ENCODE results near the gene GPR68. TPM values are rescaled to one million over a fixed set of nuclear protein-coding genes. Genes with fewer than 3 reads are reported as not detected.
A peak's percentile ranks its signal among the peaks of the same experiment; 100 is the strongest.

Gene GPR68
- total RNA-seq, 2 experiments from 2014 or later, result 0.13 to 0.84 TPM

- ChIA-PET CTCF (ENCODE audit: unreplicated experiment) (no interaction called here), POLR2A (no interaction called here)
- H3K4me2 ChIP-seq (ENCODE audit: low read length), result no peak overlapping the region
- no peak overlapping the region for H3K27ac ChIP-seq (ENCODE audit: low read depth, low read length, poor library complexity, severe bottlenecking)
- no peak overlapping the region for H2AFZ ChIP-seq (ENCODE audit: low read length)
- no peak for DNase-seq (ENCODE audit: low spot score)
- H3K4me3 ChIP-seq (ENCODE audit: low read depth, low read length, poor library complexity, severe bottlenecking), result no peak overlapping the region
- H3K9me2 ChIP-seq (ENCODE audit: insufficient read depth, low read length), result no peaks in the 10 kb centered on the region
- no peaks in the 10 kb centered on the region for H4K20me1 ChIP-seq (ENCODE audit: insufficient read depth, low read length)
- H3K36me3 ChIP-seq (ENCODE audit: insufficient read depth, low read length), result peaks cover 92% of the 10 kb centered on the region
- no peaks in the 10 kb centered on the region for H3K9me3 ChIP-seq (ENCODE audit: low read length)
- no peaks in the 10 kb centered on the region for H3K79me2 ChIP-seq (ENCODE audit: insufficient read depth, low read depth, low read length)
- intact Hi-C loops (cut with micrococcal nuclease; ENCODE audit: unreplicated experiment), result no loop called here
- H3K4me1 ChIP-seq (ENCODE audit: insufficient read depth, low read length, poor library complexity, severe bottlenecking), result peaks cover 5% of the 10 kb centered on the region
- BruUV-seq (replicated peaks), result no TSS peak
- TF ChIP-seq CTCF (conservative IDR thresholded peaks at IDR 0.05; ENCODE audit: low read length) (no peak), EZH2phosphoT487 (IDR thresholded peaks at IDR 0.05; ENCODE audit: borderline replicate concordance, low read depth, low read length) (no peak)
These were observed 28.9 kb upstream of the GPR68 start for GRCh38 chr14:91273273-91273884.

- no peak overlapping the region for H2AFZ ChIP-seq (ENCODE audit: low read length)
- no peak overlapping the region for H3K27ac ChIP-seq (ENCODE audit: low read depth, low read length, poor library complexity, severe bottlenecking)
- TF ChIP-seq CTCF (conservative IDR thresholded peaks at IDR 0.05; ENCODE audit: low read length) (no peak), EZH2phosphoT487 (IDR thresholded peaks at IDR 0.05; ENCODE audit: borderline replicate concordance, low read depth, low read length) (no peak)
- H3K9me3 ChIP-seq (ENCODE audit: low read length), result no peaks in the 10 kb centered on the region
- no peaks in the 10 kb centered on the region for H4K20me1 ChIP-seq (ENCODE audit: insufficient read depth, low read length)
- no peak overlapping the region for H3K4me3 ChIP-seq (ENCODE audit: low read depth, low read length, poor library complexity, severe bottlenecking)
- no TSS peak for BruUV-seq (replicated peaks)
- H3K4me2 ChIP-seq (ENCODE audit: low read length), result no peak overlapping the region
- POLR2A ChIA-PET, result no interaction called here
- peaks cover 92% of the 10 kb centered on the region for H3K36me3 ChIP-seq (ENCODE audit: insufficient read depth, low read length)
- intact Hi-C loops (cut with micrococcal nuclease; ENCODE audit: unreplicated experiment), result no loop called here
- H3K79me2 ChIP-seq (ENCODE audit: insufficient read depth, low read depth, low read length), result no peaks in the 10 kb centered on the region
- no peak for DNase-seq (ENCODE audit: low spot score)
- H3K4me1 ChIP-seq (ENCODE audit: insufficient read depth, low read length, poor library complexity, severe bottlenecking), result no peaks in the 10 kb centered on the region
- H3K9me2 ChIP-seq (ENCODE audit: insufficient read depth, low read length), result no peaks in the 10 kb centered on the region
- CTCF ChIA-PET (ENCODE audit: unreplicated experiment), result no interaction called here
These were observed 28.1 kb upstream of the GPR68 start for GRCh38 chr14:91272341-91273272.

- peaks cover 86% of the 10 kb centered on the region for H3K36me3 ChIP-seq (ENCODE audit: insufficient read depth, low read length)
- H3K27ac ChIP-seq (ENCODE audit: low read depth, low read length, poor library complexity, severe bottlenecking), result no peak overlapping the region
- TF ChIP-seq EZH2phosphoT487 (IDR thresholded peaks at IDR 0.05; ENCODE audit: borderline replicate concordance, low read depth, low read length), result no peak
- TF ChIP-seq CTCF (conservative IDR thresholded peaks at IDR 0.05; ENCODE audit: low read length), result no peak
- no peak overlapping the region for H3K4me2 ChIP-seq (ENCODE audit: low read length)
- no peaks in the 10 kb centered on the region for H3K79me2 ChIP-seq (ENCODE audit: insufficient read depth, low read depth, low read length)
- H4K20me1 ChIP-seq (ENCODE audit: insufficient read depth, low read length), result no peaks in the 10 kb centered on the region
- no peak for DNase-seq (ENCODE audit: low spot score)
- TSS peak; percentile 85 for BruUV-seq (replicated peaks)
- H3K9me3 ChIP-seq (ENCODE audit: low read length), result no peaks in the 10 kb centered on the region
- intact Hi-C loops (cut with micrococcal nuclease; ENCODE audit: unreplicated experiment), result no loop called here
- CTCF ChIA-PET (ENCODE audit: unreplicated experiment), result no interaction called here
- POLR2A ChIA-PET, result no interaction called here
- H3K4me3 ChIP-seq (ENCODE audit: low read depth, low read length, poor library complexity, severe bottlenecking), result no peak overlapping the region
- H3K9me2 ChIP-seq (ENCODE audit: insufficient read depth, low read length), result no peaks in the 10 kb centered on the region
- no peaks in the 10 kb centered on the region for H3K4me1 ChIP-seq (ENCODE audit: insufficient read depth, low read length, poor library complexity, severe bottlenecking)
- H2AFZ ChIP-seq (ENCODE audit: low read length), result no peak overlapping the region
These were observed 27.1 kb upstream of the GPR68 start for GRCh38 chr14:91271639-91272038.

Measured in OCI-LY7 (cell line).